HTR-8/SVneo (cell line): ENCODE data around the gene ME3.

ENCODE experiments used
- DNase-seq: peaks from one replicate; pipeline ENCODE4 v3.0.0; 2011; ENCODE audit warnings: low spot score, mixed read lengths; ENCODE audit not compliant: insufficient read length
- FAIRE-seq: peaks from 2 replicates; lab custom pipeline; 2011; peaks lifted over from hg19 to GRCh38; lab: Jason Lieb, UNC

ME3 gene

DNA sequence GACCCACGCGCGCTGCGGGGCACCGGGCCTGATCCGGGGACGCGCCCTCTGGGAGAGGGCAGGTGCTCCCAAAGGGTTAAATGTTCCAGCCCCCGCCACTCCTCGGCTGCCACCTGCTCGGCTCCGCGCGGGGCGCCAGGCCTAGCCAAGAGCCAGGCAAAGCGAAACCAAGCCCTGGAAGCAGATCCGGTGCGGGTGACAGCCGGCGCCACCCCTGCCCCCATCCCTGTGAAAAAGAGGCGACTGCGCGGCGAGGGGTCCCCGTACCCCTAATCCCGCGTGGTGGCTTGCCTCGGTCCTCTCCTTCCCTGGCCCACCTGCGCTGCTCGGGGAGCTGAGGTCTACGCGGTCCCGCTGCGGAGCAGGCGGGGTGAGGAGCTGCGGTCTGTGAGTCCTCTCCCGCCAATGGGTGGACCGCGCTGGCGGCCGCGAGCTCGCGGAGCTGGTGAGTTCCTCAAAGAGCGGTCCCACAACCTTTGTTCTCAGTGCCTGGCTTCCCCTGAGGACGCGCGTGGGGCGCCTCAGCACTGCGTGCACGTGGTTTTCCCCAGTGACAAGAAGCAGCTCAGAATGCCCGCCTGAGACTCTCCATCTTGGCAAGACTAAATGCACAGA is at the start of gene ME3:
Gene ME3, minus strand, starts transcription at position 610 of the 615 bp plus-strand sequence.
- FAIRE-seq (peak; percentile 40), DNase-seq (peak; percentile 55)

DNA sequence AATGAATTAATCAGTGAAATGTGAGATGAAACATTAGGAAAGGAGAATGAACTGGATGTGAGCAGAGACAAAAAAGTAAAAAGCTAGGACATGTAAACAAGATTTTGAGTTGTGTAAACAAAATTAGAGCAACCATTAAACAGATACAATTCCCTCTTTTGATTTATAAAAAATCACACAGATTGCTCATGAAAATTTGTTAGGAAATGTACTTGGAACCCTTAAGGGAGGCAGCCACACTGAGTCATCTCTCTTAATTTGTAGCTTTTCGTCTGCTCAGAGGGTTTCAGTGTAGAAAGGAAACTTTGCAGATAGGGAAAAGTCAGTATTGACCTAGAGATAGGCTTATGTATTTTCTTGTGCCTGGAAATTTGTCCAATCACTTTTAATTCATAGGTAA is 49.6 kb upstream of the ME3 start:
- FAIRE-seq (no peak), DNase-seq (no peak)

DNA sequence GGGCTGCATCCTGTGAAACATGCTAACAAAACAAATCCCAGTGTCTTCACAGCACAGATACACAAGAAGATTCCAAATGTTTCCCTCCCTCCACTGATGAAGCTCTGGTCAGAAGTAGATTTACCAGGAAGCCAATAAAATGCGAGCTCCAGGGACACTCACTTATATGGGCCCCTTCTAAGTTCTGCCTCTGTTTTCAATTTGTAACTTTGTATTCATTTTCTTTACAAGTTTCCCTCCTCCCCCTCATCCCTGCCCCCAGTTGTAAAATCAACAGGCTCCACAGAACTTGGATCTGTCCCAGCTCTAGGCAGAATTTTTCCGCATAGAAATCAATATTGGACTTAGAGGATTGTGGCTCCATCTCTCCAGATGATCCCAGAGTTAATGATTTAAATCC is 48.1 kb upstream of the ME3 start:
- FAIRE-seq (no peak), DNase-seq (no peak)

DNA sequence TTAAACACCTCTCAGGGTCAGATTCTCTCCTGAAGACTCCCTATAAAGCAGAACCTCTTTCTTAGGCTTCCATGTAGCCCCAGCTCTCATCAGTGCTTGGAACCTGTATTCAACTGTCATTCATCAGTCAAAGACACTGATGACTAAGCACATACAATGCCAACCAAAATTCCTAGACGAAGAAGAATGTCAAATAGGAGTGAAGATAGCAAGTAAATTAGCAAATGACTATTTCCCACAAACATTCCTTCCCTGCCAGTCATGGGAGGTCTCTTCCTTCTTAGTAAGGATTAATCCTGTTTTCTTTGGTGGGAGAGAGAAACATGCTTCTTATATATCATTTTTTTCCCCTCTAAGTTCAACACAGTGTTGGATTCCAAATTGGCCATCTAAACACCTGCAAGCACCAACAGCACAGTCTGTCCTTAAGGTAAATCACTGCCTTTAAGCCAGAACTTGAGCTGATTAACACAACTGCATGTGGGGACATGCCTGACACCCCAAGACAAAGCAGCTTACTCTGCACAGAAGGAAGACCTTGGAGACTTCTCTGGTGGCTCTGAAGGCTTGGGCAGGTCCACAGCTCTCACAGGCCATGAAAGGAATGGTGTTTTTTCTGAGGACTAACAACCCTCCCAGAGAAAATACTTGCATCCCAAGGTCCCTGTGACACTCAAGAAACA is 47.5 kb upstream of the ME3 start:
- DNase-seq (peak; percentile 84), FAIRE-seq (peak; percentile 93)

DNA sequence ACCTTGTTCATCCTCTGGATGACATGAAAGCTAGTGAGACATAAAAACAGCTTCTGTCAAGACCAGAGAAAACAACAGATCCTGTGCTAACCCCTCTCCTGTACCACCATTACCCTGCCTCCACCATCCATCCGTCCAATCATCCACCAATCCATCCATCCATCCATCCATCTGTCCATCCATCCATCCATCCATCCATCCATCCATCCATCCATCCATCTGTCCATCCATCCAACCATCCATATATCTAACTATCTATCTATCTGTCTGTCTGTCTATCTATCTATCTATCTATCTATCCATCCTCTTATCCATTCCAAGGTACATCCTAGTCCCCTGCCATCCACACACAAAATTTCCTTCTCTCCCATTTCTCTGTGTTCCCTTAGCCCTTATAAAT is 46.6 kb upstream of the ME3 start:
- no peak for FAIRE-seq
- DNase-seq = no peak

DNA sequence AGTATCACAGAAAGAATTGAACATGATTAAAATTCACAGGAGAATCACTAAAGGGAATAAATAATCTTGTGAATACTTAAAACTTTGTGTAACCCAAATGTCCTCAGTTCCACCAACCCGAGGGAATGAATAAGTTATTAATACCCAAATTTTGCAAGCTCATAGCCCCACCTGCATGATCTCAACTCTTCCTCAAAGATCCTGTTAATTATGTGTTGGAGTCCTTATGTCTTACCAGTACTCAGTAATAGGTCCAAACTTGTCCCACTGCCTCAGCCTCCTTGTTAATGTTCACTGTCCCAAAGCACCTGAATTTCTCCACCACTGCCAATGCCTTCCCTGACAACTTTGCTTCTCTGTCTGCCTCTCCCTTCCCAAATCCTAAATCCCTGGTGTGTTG is 46.1 kb upstream of the ME3 start:
- DNase-seq = no peak
- FAIRE-seq = no peak

DNA sequence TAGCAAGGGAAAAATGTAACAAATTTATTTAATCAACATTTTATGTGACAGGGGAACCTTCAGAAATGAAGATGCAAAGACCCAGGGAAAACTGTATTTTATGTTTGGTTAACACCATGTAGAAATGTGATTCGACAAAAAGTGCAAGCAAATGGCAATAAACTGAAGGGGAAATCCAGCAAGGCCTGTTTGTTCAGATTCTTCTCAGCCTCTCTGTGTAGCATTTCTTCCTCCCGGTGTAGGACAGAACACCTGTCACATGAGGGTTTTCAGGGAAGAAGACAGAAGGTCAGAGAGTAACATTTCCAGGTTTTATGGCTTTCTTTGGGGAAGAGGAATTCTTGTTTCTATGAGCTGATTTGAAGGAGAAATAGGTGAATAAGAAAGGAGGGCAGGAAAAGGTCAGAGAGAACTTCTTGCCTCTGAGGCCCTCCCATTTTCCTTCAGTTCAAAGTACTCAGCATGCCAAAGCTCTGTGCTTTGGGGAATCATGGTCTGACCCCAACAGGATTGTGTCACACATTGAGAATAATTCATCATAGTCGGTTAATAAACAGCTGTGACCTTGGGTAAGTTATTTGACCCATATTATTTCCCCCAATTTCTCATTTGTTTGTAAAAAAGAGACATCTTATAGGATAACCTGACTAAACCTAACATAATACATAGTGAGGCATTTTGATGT is 45.5 kb upstream of the ME3 start:
- no peak for DNase-seq
- FAIRE-seq = peak; percentile 49

DNA sequence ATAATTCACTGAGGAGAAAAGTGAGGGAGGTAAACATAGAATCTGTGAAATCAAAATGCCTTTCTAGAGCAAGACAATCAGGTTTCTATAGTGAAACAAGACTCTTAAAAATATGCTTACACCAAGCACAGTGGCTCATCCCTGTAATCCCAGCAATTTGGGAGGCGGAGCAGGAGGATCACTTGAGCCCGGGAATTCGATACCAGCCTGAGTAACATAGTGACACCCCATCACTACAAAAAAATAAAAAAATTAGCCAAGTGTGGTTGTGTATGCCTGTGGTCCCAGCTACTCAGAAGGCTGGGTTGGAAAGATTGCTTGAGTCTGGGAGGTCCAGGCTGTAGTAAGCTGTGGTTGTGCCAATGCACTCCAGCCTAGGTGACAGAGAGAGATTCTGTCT is 43.2 kb upstream of the ME3 start:
- no peak for FAIRE-seq
- DNase-seq = no peak

DNA sequence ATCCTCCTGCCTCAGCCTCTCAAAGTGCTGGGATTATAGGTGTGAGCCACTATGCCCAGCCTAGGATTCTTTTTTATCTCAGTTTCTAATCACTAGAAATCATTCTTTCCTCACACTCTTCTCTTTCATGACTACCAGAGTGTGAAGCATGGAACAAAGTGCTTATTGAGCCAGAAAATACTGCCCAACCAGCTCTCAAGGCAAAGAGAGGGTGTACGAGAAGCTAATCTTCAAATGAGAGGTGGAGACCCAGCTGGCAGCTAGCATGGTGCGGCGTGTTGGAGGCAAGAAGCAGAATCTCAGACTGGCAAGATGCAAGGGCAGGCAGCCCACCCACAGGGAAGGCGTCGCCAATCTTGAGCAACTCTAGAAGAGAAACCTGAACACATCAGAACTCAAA is 41.1 kb upstream of the ME3 start:
- FAIRE-seq (no peak), DNase-seq (no peak)

DNA sequence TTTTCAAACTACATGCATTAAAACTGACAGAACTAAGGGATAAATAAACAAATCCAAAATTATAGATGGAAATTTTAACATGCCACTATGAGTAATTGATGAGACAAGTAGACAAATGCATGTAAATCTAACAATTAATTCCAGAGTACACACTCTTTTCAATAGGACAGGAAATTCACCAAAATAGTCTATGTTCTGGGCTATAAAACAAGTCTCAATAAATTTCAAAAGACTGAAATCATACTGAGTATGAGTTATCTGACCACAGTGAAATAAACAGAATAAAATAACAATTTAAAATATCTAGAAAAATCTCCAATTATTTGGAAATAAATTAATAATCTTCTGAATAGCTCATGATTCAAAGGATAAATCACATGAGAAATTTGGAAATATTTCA is 38.5 kb upstream of the ME3 start:
- FAIRE-seq (no peak), DNase-seq (no peak)

DNA sequence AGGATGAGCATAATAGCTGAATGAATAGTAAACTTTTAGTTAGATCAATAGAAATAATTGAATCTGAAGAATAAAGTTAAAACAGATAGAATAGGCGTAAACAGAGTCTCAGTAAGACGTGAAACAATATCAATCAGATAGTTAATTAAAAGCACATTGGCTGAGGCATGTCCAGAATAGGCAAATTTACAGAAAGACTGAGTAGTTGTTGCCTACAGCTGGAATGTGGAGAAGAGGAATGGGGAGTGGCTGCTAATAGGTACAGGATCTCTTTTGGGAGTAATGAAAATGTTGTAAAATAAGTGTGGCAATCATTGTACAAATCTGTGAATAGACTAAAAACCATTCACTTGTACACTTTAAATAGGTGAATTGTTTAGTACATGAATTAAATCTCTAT is 36.3 kb upstream of the ME3 start:
- DNase-seq = no peak
- FAIRE-seq = no peak

DNA sequence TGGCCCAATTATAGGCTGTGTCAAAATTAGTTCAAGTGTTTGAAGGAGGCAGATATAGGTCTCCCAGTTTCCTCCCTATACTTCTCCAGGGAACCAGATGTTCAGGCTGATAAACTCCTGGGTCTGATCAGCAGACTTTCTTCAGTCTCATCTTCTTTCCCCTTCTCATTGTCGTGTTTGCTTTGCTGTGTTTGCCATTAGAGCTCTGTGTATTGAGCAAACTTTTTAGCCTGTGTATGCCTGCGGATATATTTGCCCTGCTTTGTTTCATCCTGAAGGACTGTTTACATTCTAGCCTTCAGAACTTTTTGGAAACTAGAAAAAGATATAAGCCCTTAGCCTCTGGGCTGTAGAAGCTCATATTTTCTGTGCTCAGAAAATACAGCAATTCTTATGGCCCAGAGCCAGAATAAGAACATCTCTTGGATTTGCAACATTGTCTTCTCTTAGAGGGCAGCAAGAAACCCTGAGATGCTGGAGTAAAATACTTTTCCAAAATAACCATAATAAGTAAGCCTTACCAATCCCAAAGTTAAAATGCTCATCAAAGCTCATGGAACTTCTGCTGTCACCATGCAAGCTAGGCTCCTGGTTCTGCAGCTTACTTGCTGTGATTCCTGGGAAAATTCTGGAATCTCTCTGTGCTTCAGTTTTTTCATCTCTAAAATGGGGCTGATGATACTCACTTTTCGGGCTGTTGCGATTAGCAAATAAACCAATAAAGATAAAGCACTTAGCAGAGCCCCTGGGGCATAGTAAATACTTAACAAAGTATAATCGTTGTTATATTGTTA is 34.1 kb upstream of the ME3 start:
- FAIRE-seq = no peak

DNA sequence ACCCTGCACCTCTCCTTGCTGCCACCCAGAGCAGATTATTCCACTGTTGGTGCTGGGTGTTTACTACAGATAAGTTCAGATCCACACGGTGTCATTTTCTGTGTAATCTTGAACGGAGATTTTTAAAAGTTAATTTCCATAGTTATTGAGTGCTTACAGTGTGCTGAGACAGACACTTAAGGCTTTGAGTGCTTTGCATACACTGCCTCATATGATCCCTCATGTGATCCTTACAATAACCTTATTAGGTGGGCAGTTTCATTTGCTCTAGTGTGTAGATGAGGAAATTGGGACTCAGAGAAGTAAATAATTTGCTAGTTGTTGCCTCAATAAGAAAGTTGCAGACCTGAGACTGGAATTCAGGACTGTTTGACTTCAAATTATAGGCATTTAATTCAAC is 32.3 kb upstream of the ME3 start:
- DNase-seq (no peak), FAIRE-seq (peak; percentile 76)

More for the DNA sequence above, 34.1 kb upstream of the ME3 start:
- DNase-seq = no peak

DNA sequence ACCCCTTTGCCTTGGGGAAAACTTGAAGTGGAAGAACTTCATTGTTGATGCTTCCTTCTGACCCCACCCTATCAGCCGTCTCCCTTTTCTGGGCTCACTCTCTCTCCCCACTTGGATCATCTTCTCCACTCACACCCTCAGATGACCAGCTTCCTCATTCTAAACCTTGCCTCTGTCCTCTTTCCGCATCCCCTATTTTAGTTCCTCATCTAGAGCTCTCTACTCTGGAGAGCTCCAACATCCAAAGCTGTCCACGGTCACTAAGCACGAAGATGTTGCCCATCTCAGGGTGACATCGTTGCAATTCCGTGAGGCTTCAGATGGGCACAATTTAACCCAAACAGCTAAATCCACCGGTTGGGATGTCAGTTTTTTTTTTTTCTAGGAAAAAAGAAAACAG is 31.6 kb upstream of the ME3 start:
- no peak for DNase-seq

DNA sequence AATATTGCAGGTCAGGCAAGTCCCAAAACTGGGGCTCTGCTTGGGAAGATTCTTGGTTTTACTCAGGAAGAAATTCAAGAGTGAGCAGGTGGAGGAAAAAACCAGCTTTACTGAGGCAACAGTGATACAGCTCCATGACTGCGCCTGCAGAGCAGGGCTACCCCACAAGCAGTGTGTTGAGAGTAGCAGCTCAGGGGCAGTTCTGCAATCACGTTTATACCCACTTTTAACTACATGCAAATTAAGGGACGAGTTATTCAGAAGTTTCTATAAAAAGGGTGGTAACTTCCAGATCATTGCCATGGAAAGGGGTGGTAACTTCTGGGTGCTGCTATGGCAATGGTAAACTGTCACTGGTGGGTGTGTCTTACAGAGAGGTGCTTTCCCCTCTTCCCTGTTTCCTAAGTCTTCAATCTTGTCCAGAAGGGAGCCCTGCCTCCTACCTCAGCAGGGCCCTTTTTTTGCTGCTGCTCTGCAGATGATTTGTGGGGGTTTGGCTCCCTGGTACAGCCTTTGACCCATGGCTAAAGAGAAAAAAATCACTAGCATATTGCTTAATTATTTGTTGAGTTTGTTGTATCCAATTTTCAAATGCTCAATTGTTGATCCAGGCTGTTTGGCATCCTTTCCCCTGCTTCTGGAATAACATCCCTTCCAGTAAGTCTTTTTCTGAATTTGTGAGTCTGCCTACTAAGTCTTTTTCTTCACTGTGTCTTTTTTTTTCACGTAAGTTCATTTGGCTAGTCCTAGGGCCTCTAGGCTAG is 30.0 kb upstream of the ME3 start:
- FAIRE-seq (no peak), DNase-seq (no peak)

More for the DNA sequence above, 31.6 kb upstream of the ME3 start:
- FAIRE-seq = peak; percentile 20

DNA sequence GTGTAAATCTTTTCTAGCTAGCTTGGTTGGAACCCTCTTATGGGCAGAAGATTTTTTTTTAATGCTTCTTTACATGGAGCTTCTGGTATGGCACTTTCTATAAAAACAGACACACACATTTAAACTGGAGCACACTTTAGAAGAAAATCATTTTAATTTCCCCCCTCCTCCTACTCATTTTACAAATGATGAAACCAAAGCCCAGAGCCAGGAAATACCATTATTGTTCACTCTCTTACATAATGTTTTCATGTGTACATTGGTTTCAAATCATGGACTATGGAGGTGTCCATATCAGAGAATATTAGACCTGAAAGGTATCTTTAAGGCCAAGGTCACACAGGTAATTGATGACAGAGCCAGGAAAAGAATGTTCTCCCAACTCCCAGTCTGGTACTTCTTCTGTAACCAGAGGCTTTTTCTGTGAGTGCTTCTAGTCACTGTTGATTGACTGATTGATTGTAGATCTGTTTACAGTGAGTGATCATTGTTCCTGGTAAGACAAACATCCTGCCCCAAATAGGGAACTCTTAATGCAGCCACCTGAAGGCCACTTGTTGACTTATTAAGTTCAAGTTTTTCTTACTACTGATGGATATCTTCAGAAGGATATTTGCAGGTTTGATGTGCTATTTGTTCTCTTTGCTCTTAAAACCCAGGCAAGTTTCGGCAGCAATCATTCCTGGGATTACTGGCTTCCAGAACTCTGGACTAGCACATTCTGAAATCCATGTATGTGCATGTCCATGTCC is 26.8 kb upstream of the ME3 start:
- DNase-seq (no peak), FAIRE-seq (no peak)

DNA sequence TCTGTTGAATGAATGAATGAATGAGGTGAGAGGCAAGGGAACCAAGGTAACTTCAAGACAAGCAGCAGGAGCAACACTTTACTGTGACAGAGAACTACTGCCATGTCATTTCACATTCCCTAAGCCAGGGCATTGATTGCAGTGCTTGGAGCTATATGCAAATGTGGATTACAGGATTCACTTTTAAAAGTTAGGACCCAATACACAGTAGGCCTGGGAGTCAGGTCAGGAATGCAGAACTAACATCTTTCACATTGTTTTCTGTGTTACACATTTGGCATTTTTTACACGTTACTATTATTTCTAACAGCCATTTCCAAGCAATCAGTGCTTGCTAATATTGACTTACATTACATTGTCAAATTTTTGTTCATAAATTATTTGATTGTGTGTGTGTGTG is 26.2 kb upstream of the ME3 start:
- DNase-seq (no peak), FAIRE-seq (peak; percentile 85)

DNA sequence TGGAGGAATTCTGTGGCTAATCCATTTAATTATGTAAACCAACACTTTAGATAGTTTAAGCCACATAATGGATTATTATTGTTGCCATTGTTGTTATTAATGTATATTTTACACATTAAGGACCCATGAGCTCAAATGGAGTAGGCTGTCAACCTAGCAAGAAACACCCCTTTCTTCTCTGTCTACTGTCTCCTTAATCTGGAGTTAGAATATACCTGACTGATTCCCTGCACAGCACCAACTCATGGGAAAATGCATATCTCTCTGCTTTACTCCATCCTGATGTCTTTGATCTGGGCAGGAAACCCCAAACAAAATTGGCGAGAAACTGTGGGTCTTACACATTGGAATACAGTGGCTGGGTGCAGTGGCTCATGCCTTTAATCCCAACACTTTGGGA is 24.0 kb upstream of the ME3 start:
- FAIRE-seq (peak; percentile 52), DNase-seq (no peak)

DNA sequence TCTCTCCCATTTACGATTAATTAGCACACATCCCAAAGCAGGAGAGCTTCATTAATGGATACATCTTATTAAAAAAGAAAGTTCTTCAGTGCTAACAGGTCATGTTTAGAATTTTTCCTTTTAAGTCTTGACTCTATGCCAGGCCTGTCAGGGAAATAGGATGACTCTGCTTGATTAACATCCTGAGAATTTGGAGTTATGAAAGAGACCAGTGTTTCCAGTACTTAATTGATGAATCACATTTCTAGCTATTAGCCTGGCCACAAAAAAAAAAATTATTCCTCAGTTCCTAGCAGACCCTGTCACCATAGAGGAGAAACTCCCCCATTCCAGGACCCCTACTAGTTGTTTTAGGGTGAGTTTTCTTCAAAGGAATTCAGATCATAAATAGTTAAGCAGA is 23.6 kb upstream of the ME3 start:
- DNase-seq = peak; percentile 75
- FAIRE-seq = peak; percentile 42
